Activated effector memory CD4-positive, alpha-beta T cell treated with Interleukin-2 at 50 U/mL for 16 hours (primary cell): ENCODE results near the gene HSP90B1.

Experiments used
- DNase-seq: peaks from one replicate; pipeline ENCODE4 v3.0.0-alpha.2; 2020

Gene HSP90B1

GRCh38 chr12:103930034-103930786, at the start of gene HSP90B1:
Gene HSP90B1 (plus strand): TSS chr12:103930410. CDS start chr12:103930516, 106 bp downstream.
- DNase-seq: peak; percentile 99

GRCh38 chr12:103881261-103881660, 48.9 kb upstream of the HSP90B1 start:
- no peak for DNase-seq

GRCh38 chr12:103882861-103883596, 47.2 kb upstream of the HSP90B1 start:
- no peak for DNase-seq

- DNase-seq: no peak
Measured at GRCh38 chr12:103883908-103884307, 46.3 kb upstream of the HSP90B1 start.

- DNase-seq: peak; percentile 9
Measured at GRCh38 chr12:103884316-103884715, 45.9 kb upstream of the HSP90B1 start.

GRCh38 chr12:103886195-103886797, 43.9 kb upstream of the HSP90B1 start:
- DNase-seq: no peak

GRCh38 chr12:103887738-103888137, 42.5 kb upstream of the HSP90B1 start:
- DNase-seq: no peak

- no peak for DNase-seq
Measured at GRCh38 chr12:103897316-103897715, 32.9 kb upstream of the HSP90B1 start.

- peak; percentile 49 for DNase-seq
Measured at GRCh38 chr12:103901518-103902173, 28.6 kb upstream of the HSP90B1 start.

- no peak for DNase-seq
Measured at GRCh38 chr12:103903993-103904392, 26.2 kb upstream of the HSP90B1 start.

- DNase-seq: no peak
Measured at GRCh38 chr12:103905730-103906349, 24.4 kb upstream of the HSP90B1 start.

- DNase-seq: no peak
Measured at GRCh38 chr12:103908246-103908541, 22.0 kb upstream of the HSP90B1 start.

- no peak for DNase-seq
Measured at GRCh38 chr12:103908877-103909276, 21.3 kb upstream of the HSP90B1 start.

- no peak for DNase-seq
Measured at GRCh38 chr12:103909811-103910210, 20.4 kb upstream of the HSP90B1 start.

- DNase-seq: no peak
Measured at GRCh38 chr12:103912069-103912468, 18.1 kb upstream of the HSP90B1 start.

GRCh38 chr12:103913100-103913499, 17.1 kb upstream of the HSP90B1 start:
- no peak for DNase-seq

GRCh38 chr12:103915306-103915705, 14.9 kb upstream of the HSP90B1 start:
- DNase-seq: no peak

GRCh38 chr12:103917873-103918272, 12.3 kb upstream of the HSP90B1 start:
- DNase-seq: no peak

- DNase-seq: no peak
Measured at GRCh38 chr12:103924761-103925641, 5.2 kb upstream of the HSP90B1 start.

GRCh38 chr12:103928682-103929045, 1.5 kb upstream of the HSP90B1 start:
- DNase-seq: peak; percentile 34

- DNase-seq: peak; percentile 76
Measured at GRCh38 chr12:103929046-103929783, 995 bp upstream of the HSP90B1 start.

- no peak for DNase-seq
Measured at GRCh38 chr12:103929784-103930033, 501 bp upstream of the HSP90B1 start.
